RKO (cell line): ENCODE results near the gene MCRS1.
"Not testable (repeated sequence)": the region's sequence is repeated elsewhere in the genome, so short reads cannot be mapped to it uniquely, and the experiment has no call there.

ENCODE experiments used
- DNase-seq: peaks from one replicate; pipeline ENCODE4 v3.0.0-alpha.2; 2016; ENCODE audit warnings: low spot score

MCRS1 gene

GRCh38 chr12:49540229-49541139, 27.5 kb downstream of the MCRS1 start:
- no peak for DNase-seq

GRCh38 chr12:49539406-49540228, 28.3 kb downstream of the MCRS1 start:
- no peak for DNase-seq

- DNase-seq, result peak; percentile 75
Measured at GRCh38 chr12:49538510-49539403, 29.2 kb downstream of the MCRS1 start, which contains the start of gene KCNH3. Gene KCNH3 (plus strand): TSS chr12:49539030. CDS start chr12:49539417, 387 bp downstream.

GRCh38 chr12:49537752-49538509, 30.0 kb downstream of the MCRS1 start:
- DNase-seq, result no peak

- DNase-seq, result no peak
Measured at GRCh38 chr12:49537231-49537751, 30.7 kb downstream of the MCRS1 start.

GRCh38 chr12:49536526-49537071, 31.3 kb downstream of the MCRS1 start:
- no peak for DNase-seq

GRCh38 chr12:49535921-49536525, 31.9 kb downstream of the MCRS1 start:
- no peak for DNase-seq

- no peak for DNase-seq
Measured at GRCh38 chr12:49534731-49535278, 33.1 kb downstream of the MCRS1 start.

- DNase-seq, result not testable (repeated sequence)
Measured at GRCh38 chr12:49534122-49534521, 33.8 kb downstream of the MCRS1 start.

- DNase-seq, result no peak
Measured at GRCh38 chr12:49533331-49533730, 34.6 kb downstream of the MCRS1 start.

GRCh38 chr12:49531745-49532144, 36.2 kb downstream of the MCRS1 start:
- DNase-seq, result no peak

- no peak for DNase-seq
Measured at GRCh38 chr12:49529414-49529813, 38.5 kb downstream of the MCRS1 start.

- no peak for DNase-seq
Measured at GRCh38 chr12:49527361-49528130, 40.4 kb downstream of the MCRS1 start.

- DNase-seq, result no peak
Measured at GRCh38 chr12:49525942-49526341, 42.0 kb downstream of the MCRS1 start.

- no peak for DNase-seq
Measured at GRCh38 chr12:49524660-49525324, 43.1 kb downstream of the MCRS1 start.

- DNase-seq, result no peak
Measured at GRCh38 chr12:49521389-49521788, 46.6 kb downstream of the MCRS1 start.

GRCh38 chr12:49519574-49519936, 48.4 kb downstream of the MCRS1 start:
- DNase-seq, result no peak

- no peak for DNase-seq
Measured at GRCh38 chr12:49518914-49519573, 48.9 kb downstream of the MCRS1 start.
